Activated CD8-positive, alpha-beta memory T cell treated with anti-CD3 and anti-CD28 coated beads for 48 hours (primary cell): Measurements from ENCODE around the gene RBMS2.
"Not testable (repeated sequence)": the region's sequence is repeated elsewhere in the genome, so short reads cannot be mapped to it uniquely, and the experiment has no call there.

Source experiments
- DNase-seq, 3 experiments: peaks; one replicate each; pipeline ENCODE4 v3.0.0-alpha.2; 2020; ENCODE audit warnings: low read depth in 2 of 3, low spot score in 2 of 3

RBMS2 gene, protein sequence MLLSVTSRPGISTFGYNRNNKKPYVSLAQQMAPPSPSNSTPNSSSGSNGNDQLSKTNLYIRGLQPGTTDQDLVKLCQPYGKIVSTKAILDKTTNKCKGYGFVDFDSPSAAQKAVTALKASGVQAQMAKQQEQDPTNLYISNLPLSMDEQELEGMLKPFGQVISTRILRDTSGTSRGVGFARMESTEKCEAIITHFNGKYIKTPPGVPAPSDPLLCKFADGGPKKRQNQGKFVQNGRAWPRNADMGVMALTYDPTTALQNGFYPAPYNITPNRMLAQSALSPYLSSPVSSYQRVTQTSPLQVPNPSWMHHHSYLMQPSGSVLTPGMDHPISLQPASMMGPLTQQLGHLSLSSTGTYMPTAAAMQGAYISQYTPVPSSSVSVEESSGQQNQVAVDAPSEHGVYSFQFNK

DNA sequence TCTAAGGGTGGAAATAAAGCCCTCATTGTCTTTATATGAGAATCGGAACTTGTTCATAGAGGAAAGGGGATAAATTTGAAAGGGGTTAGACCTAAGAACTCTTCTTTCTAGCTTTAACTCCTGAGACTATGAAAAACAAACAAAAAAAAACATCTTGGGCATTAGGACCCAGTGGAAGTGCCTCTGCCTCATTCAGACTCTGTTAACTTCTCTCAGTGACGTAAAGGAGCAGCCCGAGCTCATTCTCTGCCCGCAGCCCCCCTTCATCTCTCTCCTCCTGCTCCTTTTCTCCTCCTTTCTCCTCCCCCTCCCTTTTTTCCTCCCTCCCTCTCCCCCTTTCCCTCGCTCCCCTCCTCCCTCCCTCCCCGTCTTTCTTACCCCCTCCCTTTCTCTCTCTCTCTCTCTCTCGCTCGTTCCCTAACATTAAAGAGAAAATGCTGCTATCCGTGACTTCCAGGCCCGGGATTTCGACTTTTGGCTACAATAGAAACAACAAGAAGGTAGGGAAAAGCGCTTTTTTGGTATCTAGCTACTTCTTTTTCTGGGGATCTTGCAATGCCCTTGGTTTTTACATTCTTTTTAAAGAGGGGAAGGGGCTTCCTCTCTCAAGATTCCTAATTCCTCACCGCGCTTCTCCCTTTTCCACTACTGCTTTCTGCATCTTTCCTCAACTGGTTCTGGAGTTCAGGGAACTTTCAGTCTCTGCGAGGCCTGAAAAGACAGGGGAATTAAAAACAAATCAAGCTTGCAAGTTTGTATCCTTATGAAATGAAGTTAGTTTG, at the start of gene RBMS2:
TSS of gene RBMS2 (plus strand) at position 231 of the 782 bp plus-strand sequence. CDS start at position 435, 204 bp downstream.
- DNase-seq, result no peak

DNA sequence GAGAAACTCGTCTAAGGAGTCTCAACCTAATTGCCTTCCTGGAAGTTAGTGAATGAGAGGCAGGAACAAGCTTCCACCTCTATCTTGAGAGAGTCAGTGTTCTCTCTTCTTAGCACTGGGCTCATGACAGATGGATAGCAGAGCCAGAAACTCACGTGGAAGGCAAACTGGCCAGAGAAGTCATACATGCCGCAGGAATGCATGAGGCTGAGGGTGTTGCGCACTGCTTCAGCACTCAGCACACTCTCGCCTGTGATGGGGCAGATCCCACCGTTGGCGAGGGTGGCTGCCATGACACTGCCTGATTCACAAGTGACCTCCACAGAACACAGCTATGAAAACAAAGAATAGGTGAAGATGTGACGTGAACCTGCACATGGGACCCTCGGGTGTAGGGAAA, 47.2 kb upstream of the RBMS2 start:
- DNase-seq, result no peak

DNA sequence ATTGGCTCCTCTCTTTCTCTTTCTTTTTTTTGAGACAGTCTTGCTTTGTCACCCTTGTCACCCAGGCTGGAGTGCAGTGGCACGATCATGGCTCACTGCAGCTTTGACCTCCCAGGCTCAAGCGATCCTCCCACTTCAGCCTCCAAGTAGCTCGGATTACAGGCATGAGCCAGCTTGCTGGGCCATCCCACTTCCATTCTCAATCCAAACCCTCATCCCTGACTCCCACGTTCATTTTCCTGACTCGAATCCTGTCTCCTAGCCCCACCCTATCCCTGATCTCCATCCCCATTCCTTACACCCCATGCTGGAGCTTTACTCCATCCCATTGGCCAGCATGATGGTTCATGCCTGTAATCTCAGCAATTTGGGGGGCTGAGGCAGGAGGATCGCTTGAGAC, 45.5 kb upstream of the RBMS2 start:
- no peak for DNase-seq

DNA sequence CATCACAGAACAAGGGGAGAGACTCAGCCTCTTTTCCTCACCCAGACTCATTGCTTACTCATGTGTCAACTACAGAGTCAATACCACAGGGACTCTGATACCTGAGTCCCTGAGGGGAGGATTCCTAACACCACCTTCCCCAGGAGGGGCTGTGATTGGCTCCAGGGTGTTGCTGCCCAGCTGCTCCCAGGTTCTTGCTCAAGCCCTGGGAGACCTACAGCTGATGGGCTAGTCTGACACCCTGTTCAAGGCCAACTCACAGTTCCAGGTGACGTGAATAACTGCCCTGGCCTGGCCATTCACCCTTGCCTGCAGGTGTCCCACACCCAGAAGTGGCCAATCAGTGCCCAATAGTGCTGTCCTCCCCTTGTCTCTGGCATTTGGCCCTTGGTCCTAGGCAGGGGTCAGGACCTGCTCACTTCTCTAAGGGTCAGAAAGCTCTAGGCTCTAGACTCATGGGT, 44.6 kb upstream of the RBMS2 start:
- no peak for DNase-seq

DNA sequence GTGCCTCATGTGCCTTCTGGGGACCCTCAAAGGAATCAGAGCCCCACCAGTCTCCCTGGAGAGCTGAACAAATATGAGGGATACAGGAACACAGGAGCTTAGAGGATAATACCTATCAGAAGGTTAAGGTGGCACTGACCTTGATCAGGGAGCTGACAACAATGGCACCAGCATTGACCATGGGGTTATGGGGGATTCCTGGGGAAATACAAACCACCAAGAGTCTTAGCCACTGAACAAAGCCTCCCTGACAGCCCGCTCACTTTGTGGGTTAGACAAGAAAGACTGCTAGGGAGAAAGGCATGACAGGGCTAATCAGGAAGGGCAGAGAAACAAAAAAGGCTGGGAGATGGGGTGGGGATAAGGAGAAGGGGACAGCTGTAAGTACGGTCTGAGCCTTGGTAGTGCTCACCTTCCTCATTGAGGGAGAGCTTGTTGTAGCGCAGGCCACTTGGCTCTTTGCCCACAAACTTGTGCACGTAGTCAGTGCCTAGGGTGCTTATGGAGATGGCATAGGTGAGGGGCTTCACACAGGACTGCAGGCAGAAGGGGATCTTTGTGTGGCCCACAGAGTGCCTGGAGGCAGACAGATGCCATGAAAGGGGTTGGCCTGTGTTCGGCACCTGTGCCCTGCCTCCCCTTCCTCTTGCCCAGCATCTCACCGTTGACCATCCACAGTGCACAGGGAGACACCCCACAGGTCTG, 43.9 kb upstream of the RBMS2 start:
- no peak for DNase-seq

DNA sequence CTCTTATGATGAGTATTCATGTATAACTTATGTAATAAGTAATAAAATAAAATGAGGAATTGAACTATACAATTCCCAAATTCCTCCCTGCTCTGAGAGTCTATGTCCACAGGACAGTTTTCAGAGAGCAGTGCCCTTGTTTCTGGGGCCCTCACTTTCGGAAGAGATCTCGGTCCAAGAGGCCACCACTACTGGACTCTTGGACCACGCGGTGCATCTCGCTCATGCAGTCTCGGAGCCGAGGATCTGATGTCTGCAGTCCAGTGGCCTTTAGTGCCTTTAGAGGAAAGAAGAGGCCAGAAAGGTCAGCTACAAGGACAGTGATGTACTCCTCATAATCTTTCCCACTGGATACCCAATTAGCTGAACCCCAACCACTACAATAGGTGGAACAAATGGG, 42.0 kb upstream of the RBMS2 start:
- DNase-seq, result no peak

DNA sequence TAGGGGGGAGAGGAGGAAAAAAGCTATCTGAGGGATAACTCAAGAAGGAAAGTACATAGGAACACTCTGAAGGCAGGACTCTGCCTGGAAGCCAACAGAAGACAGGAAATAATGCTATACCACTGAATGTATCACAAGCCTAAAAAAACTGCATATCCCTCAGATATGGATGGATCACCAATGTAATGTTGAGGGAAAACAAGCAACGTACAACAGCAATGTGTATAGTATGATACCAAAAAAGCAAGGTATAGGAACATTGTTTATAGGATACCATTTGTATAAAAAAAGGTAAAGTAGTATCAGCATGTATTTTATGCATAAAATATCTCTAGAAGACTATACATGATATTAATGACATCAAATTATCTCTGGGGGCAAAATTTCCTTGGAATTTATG, 37.1 kb upstream of the RBMS2 start:
- DNase-seq, result no peak

DNA sequence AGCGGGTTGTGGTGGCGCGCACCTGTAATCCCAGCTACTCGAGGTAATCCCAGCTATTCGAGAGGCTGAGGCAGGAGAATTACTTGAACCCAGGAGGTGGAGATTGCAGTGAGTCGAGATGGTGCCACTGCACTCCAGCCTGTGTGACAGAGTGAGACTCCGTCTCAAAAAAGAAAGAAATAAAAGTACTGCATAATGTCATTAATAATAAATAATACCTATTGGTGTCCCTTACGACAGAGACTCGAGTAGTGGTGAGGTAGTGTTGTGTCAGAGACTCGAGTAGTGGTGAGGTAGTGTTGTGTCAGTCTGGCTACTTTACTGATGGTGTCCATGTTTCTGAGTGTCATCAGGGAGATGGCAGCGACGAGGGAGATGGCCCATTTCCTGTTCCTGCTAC, 34.9 kb upstream of the RBMS2 start:
- DNase-seq, result no peak

DNA sequence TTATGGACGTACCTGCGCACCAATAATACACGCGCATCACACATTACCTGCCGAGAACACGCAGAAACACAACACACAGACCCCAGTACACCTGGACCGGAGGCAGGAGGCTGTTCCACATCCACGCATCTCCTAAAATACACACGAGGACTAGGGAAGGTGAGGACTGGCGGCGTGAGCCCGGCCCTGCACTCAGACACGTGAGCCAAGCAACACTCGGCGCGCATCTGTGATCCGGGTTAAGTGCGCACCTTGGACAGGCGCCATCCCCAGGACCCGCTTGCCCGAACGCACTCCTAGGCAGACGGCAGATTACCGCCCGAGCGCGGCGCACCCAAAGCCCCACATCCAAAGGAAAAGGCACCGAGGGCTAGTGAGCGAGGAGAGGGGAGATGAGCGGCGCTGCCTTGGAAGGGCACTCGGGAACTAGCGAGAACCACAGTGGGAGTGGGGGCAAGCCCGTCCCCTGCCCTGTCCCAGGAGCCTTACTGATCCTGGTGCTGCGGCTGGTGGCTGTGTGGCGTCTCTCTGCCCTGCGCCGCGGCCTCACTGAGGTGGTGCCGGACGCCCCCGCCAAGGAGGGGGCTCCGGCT, 34.1 kb upstream of the RBMS2 start:
- no peak for DNase-seq

DNA sequence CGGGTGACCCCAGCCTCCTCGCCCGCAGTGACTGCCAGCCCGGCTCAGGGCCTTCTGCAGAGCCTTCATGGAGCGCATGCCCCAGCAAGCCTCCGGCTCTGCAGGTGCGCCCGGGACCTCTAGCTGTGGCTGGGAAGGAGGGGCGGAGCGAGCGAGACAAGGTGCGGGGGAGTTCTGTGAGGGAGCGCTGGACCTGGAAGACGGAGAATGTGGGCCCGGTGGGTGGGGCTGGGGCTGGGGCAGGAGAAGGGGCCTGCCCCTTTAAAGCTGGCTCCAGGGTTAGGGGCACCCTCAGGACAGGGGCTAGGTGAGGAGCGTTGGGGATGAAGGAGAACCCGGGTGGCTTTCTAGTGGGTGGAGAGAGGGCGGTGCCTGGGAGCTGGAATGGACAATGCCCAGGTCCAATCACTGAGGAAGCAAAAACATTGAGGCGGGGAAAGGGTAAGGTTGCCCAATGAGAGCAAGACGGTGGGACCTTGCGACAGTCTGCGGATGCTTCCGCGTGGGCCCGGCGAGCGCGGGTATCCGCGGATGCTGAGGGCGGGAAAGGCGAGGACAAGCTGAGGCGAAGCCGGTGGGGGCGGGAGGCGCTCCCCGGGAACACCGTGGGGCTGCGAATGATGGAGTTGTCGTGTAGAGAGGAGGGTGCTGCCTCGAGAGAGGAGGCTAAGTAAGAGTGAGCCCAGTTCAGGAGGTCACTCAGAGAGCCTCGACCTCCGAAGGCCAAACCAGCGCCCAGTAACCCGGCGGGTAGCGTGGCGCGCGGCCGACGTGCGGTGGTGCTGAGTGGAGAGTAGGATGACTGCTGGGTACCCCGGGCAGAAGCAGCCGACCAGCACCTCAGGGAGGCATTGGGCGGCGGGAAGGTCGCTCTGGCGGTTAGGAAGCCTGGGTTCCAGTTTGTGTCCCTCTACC, 33.3 kb upstream of the RBMS2 start, which contains the start of gene GLS2:
TSS of gene GLS2 (minus strand) at position 121 of the 915 bp plus-strand sequence. CDS start at position 78, 43 bp downstream.
- peak in 1 of 3 experiments; percentile 20 for DNase-seq

DNA sequence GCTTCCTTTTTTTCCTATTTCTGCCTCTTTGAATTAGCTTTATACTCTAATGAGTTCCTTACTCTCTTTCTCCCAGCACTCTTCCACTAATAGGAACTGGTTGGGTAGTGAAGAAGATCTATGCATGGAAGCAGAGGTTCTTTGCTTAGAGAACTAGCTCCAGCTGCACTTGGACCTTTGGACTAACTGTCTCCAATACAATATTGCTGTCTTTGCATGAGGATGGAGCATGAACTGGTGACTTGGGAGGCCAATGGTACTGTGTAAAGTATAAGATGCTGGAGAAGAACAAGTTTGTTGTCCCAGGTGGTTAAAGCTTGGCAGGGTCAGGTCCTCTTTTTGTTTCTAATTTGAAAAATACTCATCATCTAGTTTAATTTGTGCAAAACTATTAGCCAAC, 31.3 kb upstream of the RBMS2 start:
- no peak for DNase-seq

DNA sequence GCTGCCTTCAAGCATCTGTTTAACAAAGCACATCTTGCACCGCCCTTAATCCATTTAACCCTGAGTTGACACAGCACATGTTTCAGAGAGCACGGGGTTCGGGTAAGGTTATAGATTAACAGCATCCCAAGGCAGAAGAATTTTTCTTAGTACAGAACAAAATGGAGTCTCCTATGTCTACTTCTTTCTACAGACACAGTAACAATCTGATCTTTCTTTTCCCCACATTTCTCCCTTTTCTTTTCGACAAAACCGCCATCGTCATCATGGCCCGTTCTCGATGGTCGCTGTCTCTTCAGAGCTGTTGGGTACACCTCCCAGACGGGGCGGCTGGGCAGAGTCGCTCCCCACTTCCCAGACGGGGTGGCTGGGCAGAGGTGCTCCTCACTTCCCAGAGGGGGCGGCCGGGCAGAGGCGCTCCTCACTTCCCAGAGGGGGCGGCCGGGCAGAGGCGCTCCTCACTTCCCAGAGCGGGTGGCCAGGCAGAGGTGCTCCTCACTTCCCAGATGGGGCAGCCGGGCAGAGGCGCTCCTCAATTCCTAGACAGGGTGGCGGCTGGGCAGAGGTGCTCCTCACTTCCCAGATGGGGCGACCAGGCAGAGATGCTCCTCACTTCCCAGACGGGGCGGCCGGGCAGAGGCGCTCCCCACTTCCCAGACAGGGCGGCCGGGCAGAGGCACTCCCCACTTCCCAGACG, 28.1 kb upstream of the RBMS2 start:
- not testable (repeated sequence) for DNase-seq

DNA sequence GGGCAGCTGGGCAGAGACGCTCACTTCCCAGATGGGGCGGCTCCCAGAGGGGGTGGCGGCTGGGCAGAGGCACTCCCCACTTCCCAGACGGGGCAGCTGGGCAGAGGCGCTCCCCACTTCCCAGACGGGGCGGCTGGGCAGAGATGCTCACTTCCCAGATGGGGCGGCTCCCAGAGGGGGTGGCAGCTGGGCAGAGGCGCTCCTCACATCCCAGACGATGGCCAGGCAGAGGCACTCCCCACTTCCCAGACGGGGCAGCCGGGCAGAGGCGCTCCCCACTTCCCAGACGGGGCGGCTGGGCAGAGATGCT, 27.6 kb upstream of the RBMS2 start:
- DNase-seq, result not testable (repeated sequence)

DNA sequence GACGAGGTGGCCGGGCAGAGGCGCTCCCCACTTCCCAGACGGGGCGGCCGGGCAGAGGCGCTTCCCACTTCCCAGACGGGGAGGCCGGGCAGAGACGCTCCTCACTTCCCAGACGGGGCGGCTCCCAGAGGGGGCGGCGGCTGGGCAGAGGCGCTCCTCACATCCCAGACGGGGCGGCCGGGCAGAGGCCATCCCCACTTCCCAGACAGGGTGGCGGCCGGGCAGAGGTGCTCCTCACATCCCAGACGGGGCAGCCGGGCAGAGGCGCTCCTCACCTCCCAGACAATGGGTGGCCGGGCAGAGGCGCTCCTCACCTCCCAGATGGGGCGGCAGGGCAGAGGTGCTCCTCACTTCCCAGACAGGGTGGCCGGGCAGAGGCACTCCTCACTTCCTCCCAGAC, 27.1 kb upstream of the RBMS2 start:
- not testable (repeated sequence) for DNase-seq

DNA sequence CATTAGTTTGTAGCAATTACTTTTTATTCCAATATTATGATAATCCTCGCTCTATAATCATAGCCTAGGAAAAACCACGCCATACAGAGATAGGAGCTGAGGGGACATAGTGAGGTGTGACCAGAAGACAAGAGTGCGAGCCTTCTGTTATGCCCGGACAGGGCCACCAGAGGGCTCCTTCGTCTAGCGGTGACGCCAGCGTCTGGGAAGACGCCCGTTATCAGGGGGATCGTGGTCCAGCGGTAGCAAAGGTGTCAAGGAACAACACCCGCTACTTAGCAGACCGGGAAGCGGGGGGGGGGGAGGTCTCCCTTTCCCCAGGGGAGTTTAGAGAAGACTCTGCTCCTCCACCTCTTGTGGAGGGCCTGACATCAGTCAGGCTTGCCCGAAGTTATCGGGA, 24.9 kb upstream of the RBMS2 start:
- DNase-seq, result peak in 1 of 3 experiments; percentile 25

DNA sequence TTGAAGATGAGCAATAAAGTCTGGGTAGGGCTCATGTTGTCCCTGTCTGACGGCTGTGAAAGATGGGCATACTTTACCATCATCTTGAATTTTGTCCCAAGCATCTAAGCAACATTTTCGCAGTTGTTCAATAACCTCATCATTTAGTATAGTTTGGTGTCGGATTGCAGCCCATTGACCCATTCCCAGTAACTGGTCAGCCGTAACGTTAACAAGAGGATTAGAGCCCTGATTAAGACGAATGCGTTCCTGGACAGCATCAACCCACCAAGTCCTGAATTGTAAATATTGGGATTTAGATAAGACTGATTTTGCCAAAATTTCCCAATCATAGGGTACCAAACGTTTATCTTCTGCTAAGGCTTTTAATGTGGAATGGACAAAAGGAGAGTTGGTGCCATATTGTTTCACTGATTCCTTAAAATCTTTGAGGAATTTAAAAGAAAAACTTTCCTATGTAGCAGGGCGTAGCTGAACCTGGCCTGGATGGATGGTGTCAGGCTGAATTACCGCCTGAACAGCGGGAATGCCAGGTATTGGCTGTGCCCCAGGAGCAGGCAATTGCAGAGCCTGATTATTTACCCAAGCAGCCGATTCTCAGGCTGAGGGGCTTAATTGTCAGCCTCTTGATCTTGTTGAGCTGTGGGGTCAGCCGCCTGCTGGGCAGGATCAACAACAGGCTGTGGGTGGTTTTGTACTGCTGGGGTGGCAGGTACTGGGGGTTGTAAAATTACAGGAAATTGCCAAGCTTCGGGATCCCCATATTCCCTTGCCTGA, 23.3 kb upstream of the RBMS2 start:
- DNase-seq, result not testable (repeated sequence)

DNA sequence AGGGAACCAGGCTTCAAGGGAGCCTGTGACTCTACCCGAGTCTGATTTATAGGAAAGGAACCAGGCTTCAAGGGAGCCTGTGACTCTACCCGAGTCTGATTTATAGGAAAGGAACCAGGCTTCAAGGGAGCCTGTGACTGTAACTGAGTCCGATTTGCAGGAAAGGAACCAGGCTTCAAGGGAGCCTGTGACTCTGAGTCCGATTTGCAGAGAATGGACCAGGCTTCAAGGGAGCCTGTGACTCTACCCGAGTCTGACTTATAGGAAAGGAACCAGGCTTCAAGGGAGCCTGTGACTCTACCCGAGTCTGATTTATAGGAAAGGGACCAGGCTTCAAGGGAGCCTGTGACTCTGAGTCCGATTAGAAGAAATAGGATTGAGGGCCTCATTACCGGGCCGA, 22.2 kb upstream of the RBMS2 start:
- DNase-seq, result not testable (repeated sequence)

DNA sequence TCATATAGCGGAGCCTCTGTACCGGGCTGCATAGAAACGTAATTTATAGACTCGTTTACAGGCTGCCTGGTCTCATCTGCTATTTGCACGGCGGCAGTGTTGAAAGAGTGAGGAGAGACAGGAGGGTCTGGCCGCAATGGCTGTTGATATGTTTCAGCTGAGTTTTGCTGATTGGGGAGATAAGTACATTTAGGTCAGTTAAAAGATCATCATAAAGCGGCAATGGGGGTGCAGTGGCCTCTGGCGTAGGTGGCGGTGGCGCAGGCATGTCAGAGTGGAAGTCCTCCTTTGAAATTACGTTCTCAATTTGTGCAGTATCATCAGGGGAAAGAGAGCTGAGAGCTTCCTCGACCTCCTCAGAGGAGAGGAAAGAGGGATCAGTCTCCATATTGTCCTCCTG, 21.7 kb upstream of the RBMS2 start:
- not testable (repeated sequence) for DNase-seq

DNA sequence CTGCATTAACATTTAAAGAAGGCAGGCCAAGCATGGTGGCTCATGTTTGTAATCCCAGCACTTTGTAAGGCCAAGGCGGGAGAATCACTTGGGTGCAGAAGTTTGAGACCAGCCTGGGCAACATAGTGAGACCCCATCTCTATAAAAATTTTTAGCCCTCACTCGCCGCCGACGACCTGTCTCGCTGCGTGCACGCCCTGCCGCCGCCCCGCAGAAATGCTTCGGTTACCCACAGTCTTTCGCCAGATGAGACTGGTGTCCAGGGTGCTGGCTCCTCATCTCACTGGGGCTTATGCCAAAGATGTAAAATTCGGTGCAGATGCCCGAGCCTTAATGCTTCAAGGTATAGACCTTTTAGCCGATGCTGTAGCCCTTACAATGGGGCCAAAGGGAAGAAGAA, 10.8 kb upstream of the RBMS2 start:
- DNase-seq, result no peak
